GM21723 (cell line): ENCODE data around the gene KLK14.

Experiments used
- ATAC-seq: cut with Tn5 transposase; IDR thresholded peaks from one replicate; pipeline ENCODE4 v1.9.1; 2021; ENCODE audit warnings: mild to moderate bottlenecking, moderate library complexity; ENCODE audit not compliant: unreplicated experiment

KLK14 gene

GRCh38 chr19:51108805-51109146 lies 26.1 kb upstream of the KLK14 start:
- peak; percentile 13 for ATAC-seq

DNA sequence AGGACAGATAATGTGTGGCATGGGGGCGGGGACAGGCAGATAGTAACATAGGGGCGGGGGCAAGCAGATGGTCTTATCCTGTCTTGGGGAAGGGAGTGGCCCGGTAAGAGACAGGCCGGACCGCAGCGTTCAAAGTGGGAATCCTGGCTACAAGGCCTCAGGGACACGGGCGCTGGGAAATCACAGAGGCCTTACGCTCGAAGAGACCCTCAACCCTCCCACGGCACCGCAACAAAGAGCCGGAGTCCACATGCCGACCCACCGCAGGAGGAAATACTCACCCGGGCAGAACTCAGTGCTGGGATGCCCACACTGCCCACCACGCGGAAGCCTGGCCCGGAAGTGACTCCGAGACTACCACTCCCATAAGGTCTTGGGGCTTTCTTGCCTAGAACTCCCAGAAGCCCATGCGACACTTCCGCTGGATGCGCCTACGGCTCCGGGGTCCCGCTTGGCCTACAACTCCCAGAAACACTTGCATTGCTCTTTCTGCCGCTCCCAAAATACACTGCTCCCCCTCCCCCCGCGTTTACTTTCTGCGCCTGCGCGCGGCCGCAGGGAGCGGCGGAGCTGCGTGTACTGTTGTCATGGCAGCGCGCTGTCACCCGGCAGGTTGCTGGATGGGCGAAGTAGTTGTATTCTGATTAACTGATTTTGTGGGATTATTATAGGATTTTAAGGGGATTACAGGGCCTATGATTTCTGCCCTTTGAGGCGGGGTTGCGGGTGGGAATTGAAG lies 25.5 kb upstream of the KLK14 start, which contains the start of gene CTU1:
CTU1 (minus strand) TSS at position 344 of the 739 bp plus-strand sequence. CDS start 3,840 bp downstream, outside the sequence.
- peak; percentile 91 for ATAC-seq

- ATAC-seq: peak; percentile 8
Measured at GRCh38 chr19:51107406-51108065, 24.8 kb upstream of the KLK14 start.

DNA sequence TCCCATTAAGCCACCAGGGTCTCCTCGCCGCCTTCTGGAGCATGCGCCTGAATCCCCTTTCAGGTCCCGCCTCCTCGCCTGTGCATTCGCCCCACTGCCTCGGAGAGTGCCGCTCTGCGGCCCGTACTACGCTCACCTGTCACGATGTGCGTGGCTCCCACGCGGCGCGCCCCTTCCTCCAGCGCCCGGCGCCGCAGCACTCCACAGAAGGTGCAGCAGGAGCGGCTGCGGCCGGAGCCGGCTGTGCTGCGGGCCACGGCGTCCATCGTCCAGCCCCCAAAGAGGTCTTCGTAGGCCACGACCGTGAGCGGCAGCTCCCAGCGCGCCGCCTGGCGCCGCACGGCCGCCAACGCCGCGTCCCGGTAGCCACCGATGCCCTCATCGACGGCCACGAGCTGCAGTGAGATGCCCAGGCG lies 21.2 kb upstream of the KLK14 start:
- no peak for ATAC-seq

DNA sequence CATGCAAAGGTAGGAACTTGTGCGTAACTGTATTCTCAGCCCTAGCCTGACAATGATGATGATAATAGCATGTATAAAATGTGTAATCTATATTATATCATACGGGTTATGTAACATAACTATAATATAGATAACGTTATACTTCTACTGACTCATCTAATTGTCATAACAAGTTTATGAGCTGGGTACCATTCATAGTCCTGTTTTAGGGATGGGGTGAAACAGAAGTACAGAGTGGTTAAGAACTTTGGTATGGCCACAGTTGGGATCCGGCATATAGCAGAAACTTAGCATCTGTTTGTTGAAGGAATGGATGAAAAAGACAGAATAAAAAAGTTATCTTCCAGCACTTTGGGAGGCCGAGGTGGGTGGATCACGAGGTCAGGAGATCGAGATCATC lies 20.3 kb upstream of the KLK14 start:
- no peak for ATAC-seq

DNA sequence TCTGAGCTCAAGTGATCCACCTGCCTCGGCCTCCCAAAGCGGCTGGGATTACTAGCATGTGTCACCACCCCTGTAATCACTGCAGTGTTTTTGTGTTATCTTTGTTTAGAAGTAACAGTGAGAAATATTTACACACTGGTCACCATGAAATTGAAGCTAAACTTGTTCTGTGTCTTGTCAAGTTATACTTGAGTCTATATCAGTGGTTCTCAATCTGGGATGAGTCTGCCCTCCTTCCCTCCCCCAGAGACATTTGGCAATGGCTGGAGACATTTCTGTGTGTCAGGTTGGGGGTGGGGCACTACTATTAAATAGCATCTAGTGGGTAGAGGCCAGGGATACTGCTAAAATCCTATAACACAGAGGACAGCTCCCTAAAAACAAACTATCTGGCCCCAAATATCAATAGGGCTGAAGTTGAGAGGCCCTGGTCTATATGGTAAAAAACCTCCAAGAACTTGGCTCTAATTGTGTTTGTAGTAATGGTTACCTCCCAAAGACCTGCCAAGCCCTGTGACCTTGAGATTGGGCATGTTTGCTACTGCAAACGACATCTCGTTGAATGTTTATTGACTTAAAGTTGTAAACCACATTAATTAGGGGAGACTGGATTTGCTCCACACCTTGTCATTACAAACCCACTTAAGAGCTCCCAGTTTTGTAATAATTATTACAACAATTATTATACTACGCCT lies 18.6 kb upstream of the KLK14 start:
- ATAC-seq: no peak

DNA sequence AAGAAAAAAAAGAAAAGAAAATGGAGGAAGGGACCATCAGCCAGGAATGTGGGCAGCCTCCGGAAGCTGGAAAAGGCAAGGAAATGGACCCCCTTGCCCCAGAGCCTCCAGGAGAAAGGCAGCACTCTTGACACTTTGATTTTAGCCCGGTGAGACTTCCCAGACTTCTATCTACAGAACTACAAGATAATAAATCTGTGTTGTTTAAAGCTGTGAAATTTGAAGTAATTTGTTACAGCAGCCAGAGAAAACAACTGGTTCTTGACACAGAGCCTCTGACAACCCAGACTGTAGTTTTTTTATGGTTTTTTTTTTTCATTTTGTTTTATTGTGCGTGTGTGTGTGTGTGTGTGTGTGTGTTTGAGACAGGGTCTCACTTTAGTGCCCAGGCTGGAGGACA lies 17.9 kb upstream of the KLK14 start:
- no peak for ATAC-seq

GRCh38 chr19:51099047-51099382 lies 16.3 kb upstream of the KLK14 start:
- no peak for ATAC-seq

DNA sequence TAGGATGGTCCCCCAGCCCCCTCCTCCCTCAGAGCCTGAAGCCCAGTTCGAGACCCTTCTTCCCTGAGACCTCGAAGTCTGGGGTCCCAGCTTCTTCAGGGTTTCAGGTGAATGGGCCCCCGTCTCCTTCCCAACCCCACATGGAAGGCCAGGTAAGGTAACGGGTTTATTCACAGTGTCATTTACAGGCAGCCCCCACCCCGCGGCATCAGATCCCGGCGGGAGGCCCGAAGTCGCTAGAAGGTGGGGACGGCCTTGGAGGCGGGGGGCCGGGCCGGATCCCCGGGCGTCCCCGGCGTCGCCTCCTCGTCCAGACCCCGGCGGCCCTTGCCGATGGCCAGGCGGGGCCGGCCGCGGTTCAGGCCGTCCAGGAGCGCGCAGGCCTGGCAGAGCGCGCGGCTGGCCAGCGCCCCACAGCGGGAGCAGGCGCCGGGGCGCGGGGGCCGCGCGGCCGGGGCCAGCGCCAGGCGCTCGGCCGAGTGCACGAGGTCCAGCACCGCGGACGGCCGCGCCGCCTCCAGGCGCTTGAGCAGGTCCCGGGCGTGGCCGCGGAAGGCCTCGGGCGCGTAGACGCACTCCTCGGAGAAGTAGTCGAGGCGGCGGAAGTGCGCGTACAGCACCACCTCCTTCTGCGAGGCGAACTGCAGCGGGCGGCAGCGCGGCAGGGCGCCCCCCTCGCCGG lies 15.8 kb upstream of the KLK14 start:
- ATAC-seq: no peak

DNA sequence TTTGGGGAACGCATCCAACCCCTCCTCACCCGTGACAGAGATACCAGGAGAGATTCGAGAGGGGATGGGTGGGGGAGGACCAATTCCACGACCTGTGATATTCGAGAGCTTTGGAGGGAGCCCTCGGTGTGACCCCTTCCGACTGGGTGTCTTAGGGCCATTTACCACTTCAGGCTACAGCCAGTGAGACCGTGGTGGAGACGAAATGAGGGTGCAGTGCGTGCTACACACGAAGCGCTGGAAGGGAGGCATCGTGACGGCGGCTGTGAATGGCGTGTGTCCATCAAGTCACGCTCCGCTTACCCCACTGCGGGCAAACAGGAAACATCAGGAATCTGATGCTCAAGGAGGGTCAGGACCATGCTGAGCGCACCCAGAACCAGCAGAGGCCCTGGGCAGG lies 15.1 kb upstream of the KLK14 start:
- ATAC-seq: no peak

GRCh38 chr19:51097166-51097738 lies 14.6 kb upstream of the KLK14 start:
- ATAC-seq: no peak

DNA sequence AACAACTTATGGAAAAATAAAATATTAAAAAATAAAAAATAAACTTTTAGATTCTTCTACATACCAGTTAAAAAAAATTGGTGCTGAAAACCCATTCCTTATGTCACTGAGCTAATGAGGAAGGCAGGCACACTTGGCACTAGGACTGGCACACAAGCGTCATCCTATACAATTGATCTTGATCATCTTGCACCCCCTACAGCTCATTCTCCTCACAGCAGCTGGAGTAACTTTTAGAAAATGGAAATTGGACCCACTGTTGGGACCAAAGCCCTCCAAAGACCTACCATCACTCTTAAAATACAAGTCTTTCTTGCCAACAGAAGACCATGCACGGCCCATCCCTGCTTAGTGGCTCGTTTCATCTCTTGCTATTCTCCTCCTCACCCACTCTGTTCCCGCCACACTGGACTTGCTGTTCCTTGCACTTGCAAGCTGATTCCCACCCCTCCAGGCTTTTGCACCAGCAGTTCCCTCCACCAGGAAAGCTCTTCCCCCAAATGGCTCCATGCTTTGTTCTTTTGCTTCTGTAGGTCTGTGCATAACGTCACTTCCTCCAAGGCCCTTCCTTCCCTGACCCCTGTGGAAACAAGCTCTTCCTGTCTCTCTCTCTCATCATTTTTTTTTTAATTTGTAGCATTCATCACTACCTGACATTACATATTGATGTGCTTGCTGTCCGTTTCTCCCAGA lies 13.9 kb upstream of the KLK14 start:
- ATAC-seq: no peak

DNA sequence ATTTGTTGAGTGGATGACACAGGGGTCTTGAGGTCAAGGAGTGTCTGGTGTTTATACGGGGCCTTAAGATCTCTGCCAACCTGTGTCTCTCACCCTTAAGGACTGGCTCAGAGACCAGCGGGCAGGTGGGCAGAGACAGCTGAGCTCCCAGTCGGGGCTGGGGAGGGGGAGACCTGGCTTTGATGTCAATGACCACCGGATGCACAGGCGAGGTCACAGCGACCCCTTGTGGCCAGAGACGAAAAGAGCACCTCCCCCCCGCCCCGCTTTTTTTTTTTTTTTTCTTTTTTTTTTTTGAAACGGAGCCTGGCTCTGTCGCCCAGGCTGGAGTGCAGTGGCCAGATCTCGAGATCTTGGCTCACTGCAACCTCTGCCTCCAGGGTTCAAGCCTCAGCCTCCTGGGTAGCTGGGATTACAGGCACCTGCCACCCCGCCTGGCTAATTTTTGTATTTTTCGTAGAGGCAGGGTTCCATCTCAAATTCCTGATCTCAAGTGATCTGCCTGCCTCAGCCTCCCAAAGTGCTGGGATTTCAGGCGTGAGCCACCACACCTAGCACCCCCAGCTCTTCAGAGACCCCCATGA lies 12.1 kb upstream of the KLK14 start:
- no peak for ATAC-seq

GRCh38 chr19:51093510-51094345 lies 11.0 kb upstream of the KLK14 start:
- ATAC-seq: no peak

DNA sequence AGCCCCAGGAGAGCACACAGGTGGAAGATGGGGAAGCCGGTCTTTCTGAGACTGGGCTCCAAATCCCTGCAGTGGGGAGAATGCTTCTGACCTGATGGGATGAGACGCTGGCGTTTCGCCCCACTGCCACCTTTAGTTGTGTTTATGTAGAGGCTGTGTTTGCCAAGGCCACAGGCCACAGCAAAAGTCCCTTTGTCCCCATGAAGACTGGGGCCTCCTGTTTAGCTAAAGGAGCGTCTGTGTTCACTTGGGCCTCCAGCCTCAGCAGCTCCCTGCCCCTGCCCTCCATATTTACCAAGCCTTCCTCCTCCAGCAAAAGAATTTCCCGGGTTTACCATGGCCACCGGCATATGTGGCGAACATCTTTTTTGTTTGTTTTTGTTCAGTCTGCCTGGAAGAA lies 10.4 kb upstream of the KLK14 start:
- no peak for ATAC-seq

DNA sequence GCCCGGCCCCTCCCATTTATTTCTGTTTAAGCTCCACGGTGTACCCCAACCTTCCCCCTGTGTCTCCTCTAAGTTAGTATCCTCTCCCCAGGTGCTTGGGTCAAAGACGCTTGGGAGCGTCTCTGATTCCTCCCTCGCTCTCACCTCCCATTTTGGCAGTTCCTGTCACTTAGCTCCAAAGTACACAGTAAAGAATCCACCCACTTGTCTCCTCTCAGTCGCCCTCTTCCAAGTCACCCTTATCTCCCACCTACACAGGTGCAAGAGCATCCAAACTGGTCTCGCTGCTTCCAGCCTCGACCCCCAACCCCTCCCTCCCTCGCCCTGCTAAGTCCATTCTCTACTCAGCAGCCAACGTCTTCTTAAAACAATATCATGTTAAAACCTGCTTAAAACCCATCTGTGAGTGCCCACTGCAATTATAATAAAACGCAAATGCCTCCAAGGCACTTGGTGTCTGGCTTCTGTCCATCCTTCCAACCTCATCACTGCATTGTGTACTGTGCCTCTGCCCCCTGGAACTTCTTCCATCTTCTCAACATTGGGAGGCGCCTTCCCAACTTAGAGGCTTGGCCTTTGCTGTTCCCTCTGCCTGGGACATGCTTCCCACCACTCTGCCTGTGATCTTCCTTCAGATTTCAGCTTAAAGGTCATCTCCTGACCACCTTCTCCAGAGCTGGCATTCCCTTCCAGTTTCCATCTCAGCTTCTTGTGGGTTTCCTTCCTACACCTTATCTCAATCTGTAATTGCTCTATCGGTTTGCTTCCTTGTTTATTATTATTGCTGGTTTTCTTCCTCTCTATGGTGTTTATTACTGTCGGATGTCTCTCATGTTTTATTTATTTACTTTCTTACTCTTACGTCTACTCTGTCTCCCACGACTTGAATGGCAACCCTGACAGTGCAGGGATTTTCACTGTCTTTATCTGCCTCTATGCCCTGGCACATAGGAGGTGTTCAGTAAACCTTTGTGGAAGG lies 9.5 kb upstream of the KLK14 start:
- no peak for ATAC-seq

GRCh38 chr19:51091126-51091525 lies 8.4 kb upstream of the KLK14 start:
- no peak for ATAC-seq

DNA sequence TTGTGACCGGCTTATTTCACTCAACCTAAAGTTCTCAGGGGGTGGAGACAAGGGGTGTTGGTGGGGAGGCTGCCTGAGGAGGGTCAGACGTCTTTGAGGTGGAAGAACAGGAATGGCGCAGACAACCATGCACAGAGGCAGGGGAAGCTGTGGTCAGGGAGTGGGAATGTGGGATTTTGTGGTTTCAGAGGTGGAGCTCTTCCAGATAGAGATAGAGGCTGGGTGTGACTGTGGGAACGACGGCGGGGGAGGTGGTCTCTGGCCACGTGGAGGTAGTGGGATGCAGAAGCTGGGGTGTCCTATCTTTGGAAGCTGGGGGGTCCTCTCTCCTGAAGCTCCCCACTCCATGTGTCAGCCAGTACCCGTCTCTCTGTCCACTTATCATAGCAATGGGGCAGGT lies 7.8 kb upstream of the KLK14 start:
- no peak for ATAC-seq
